AG08396 (cell line): ENCODE data around the gene PSMC3IP.

Experiments
- DNase-seq: peaks from one replicate; pipeline ENCODE4 v3.0.0; 2012; ENCODE audit warnings: low spot score, mixed read lengths

PSMC3IP gene

DNA sequence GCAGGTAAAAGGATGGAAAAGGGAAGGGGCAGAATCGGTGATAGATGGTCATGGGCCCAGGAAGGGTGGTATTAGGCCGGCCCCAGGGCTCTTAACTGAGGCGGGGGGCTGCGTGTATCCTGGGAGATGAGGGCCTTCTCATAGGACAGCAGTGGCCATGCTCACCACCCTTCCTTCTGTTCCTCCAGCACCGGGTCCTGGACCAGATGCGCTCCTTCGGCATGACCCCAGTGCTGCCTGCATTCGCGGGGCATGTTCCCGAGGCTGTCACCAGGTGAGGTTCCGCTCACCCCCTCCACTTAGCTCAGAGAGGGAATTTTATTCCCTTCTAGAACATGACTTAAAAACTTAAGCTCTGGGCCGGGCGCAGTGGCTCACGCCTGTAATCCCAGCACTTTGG lies 39.0 kb downstream of the PSMC3IP start:
- no peak for DNase-seq

DNA sequence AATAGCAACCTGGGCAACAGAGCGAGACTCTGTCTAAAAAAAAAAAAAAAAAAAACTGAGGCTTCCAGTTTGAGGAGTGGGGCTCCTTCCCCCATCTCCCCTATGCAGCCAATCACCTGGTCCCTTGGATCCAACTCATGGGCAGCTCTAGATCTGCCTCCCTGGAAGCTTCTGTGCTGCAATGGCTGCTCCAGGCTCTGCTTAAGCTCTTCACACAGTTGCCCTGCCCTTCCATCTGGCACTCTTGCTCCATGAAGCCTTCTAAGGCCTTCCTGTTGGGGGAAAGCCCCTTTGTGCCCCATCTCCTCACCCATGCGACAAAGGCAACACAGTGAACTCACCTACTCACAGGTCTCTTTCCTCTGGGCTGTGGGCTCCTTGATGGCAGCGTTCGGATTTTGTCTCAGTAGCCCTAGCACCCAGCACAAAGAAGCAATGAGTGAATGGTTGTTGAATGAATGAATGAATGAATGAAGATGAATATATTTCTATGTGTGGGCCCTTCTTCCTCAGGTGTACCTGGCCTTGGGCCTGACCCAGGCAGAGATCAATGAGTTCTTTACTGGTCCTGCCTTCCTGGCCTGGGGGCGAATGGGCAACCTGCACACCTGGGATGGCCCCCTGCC lies 39.6 kb downstream of the PSMC3IP start:
- DNase-seq, result no peak

DNA sequence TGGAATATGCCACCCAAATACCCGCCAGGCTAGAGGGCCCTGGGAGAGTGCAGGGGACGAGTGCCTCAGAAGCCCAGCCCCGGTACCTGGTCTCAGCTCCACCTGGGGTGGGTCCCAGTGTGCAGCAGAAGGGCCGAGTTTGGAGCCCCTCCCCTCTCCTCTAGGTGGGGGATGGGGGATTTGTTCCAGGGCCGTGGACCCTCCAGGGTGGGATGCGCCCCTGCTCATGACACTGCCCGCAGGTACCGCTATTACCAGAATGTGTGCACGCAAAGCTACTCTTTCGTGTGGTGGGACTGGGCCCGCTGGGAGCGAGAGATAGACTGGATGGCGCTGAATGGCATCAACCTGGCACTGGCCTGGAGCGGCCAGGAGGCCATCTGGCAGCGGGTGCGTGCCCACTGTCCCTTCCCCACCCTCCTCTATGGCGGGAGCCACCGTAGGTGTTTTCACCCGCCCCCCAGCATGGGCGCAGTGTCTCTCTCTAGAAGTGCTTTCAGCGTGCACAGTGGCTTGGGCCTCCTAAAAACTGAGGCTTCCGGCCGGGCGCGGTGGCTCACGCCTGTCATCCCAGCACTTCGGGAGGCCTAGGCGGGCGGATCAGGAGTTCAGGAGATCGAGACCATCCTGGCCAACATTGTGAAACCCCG lies 40.2 kb downstream of the PSMC3IP start:
- no peak for DNase-seq

DNA sequence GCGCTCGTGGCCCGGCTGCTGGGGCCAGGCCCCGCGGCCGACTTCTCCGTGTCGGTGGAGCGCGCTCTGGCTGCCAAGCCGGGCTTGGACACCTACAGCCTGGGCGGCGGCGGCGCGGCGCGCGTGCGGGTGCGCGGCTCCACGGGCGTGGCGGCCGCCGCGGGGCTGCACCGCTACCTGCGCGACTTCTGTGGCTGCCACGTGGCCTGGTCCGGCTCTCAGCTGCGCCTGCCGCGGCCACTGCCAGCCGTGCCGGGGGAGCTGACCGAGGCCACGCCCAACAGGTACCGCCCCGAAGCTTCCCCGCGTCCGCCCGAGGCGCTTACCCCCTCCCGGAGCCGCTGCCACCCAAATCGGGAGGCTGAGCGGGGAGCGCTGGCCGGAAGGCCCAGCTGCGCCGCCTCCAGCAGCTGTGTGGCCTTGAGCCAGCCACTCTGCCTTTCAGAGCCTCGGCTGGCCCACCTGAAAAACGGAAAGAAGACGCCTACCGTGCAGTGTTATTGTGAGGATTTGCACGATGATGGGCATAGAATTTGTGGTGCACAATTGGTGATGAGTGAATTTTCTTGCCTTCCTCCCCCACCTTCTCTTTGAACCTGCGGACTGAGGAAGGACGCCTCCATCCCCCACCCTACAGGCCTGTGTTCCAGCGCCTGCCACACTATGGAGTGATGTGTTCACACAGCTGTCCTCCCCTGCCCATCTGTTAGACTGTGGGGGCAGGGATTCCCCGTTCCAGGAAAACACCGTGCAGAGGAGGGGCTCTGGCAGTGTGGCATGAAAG lies 41.0 kb downstream of the PSMC3IP start:
- DNase-seq, result peak; percentile 96

DNA sequence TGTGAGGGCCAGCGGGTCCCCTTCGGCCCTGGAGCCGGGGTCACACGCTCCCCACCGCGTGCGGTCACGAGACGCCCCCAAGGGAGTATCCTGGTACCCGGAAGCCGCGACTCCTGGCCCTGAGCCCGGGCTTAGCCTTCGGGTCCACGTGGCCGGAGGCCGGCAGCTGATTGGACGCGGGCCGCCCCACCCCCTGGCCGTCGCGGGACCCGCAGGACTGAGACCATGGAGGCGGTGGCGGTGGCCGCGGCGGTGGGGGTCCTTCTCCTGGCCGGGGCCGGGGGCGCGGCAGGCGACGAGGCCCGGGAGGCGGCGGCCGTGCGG lies 41.5 kb downstream of the PSMC3IP start, which contains the start of gene NAGLU:
TSS of gene NAGLU (plus strand) at position 194 of the 324 bp plus-strand sequence. CDS start at position 226, 32 bp downstream.
- DNase-seq, result peak; percentile 100

DNA sequence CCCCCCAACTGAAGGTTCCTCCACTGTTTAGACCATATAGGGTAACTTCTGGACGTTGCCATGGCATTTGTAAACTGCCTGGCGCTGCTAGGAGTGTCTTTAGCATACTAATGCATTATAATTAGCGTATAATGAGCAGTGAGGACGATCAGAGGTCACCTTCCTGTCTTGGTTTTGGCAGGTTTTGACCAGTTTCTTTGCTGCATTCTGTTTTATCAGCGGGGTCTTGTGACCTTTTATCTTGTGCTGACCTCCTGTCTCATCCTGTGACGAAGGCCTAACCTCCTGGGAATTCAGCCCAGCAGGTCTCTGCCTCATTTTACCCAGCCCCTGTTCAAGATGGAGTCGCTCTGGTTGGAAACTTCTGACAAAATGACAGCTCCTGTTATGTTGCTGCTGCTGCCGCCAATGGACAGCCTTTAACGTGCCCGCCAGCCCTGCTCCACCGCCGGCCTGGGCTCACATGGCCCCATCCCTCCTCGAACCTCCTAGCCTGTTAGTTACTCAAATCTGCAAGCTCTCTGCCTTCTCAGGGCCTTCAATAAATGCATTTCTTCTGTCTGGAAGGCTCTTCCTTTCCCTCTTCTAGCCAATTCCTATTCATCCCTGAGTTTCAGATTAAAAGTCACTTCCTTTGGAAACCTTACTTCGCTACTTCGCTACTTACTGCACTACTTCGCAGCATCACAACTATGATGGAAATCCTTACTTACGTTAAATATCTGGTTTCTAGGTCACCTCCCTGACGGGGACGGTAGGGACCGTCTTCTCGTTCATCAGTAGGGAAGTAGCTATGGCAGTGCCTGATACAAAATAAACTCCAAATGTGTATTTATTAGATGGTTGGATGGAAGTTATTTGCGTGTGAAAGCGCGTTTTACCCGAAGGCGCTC lies 42.1 kb downstream of the PSMC3IP start:
- DNase-seq, result no peak

DNA sequence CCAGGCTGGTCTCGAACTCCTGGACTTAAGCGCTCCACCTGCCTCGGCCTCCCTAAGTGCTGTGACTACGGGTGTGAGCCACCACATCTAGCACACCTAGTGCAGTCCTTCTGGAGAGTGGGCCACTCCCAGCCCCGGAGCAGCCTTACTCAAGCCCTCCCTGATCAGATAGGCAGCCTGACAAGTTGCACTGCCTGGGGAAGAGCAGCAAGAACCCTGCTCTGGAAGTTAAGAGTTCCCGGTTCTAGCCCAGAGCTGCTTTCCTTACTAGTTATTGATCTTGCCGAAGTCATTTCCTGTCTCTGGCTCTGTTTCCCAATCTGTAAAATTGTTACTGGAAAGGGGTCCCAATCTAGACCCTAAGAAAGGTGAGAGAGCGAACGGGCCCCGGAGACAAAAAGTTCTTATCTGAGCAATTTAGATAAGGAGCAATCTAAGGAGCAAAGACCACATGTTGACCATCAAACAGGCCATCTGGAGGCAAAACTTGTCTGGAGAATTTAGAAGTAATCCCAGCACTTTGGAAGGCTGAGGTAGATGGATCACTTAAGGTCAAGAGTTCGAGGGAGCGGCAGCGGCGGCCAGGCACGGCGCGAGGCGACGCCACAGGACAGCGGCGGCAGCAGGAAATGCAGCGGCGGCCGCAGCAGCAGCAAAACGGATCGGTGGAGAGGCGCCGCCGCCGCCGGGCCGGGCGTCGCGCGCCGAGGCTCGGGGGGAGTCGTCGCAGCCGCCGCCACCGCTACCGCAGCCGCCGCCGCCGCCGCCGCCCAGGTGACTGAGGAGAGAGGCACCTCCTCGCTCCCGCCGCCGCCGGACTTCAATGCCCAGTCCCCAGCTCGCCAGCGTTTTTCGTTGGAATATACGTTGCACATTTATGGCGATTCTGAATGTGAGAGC lies 45.8 kb downstream of the PSMC3IP start:
- peak; percentile 68 for DNase-seq

DNA sequence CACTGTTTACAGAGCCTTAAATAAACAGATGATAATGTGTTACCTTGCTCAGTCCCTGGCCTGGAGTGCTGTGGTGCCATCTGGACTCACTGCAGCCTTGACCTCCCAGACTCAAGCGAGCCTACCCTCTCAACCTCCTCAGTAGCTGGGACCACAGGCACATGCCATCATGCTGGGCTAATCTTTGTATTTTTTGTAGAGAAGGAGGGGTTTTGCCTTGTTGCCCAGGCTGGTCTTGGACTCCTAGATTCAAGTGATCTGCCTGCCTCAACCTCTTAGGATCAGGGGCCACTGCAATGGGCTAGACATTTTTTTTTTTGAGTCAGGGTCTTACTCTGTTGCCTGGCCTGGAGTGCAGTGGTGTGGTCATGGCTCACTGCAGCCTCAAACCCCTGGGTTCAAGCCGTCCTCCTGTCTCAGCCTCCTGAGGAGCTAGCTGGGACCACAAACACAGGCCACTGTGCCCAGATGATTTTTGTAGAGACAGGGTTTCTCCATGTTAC lies 46.5 kb downstream of the PSMC3IP start:
- no peak for DNase-seq

DNA sequence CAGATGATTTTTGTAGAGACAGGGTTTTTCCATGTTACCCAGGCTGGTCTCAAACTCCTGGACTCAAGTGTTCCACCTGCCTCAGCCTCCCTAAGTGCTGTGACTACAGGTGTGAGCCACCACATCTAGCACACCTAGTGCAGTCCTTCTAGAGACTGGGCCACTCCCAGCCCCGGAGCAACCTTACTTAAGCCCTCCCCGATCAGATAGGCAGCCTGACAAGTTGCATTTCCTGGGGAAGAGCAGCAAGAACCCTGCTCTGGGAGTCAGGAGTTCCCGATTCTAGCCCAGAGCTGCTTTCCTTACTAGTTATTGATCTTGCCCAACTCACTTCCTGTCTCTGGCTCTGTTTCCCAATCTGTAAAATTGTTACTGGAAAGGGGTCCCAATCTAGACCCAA lies 48.5 kb downstream of the PSMC3IP start:
- DNase-seq, result no peak

DNA sequence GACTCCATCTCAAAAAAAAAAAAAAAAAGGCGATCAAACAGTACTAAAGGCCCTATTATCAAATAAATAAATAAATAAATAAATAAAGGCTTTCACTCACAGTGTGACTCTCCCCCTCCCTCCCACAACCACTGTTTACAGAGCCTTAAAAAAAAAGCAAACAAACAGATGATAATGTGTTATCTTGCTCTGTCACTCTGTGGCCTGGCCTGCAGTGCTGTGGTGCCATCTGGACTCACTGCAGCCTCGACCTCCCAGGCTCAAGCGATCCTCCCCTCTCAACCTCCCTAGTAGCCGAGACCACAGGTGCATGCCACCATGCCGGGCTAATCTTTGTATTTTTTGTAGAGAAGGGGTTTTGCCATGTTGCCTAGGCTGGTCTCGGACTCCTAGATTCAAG lies 49.6 kb downstream of the PSMC3IP start:
- no peak for DNase-seq

DNA sequence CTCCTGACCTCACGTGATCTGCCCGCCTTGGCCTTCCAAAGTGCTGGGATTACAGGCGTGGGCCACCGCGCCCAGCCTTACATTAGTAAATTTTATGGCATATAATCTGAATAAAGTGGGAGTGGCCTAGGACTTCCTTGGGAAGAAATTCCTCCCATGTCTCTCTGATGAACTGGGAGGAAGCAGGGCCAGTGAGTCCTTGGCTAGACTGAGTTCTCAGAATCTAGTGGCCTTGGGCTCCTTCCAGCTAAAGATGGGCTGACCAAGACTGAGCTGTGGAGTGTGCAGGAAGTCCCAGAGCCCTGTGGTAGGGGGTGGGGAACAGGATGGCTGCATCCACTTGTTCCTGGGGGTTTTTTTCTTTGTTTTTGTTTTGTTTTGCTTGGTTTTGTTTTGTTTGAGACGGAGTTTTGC lies 51.5 kb downstream of the PSMC3IP start:
- no peak for DNase-seq

DNA sequence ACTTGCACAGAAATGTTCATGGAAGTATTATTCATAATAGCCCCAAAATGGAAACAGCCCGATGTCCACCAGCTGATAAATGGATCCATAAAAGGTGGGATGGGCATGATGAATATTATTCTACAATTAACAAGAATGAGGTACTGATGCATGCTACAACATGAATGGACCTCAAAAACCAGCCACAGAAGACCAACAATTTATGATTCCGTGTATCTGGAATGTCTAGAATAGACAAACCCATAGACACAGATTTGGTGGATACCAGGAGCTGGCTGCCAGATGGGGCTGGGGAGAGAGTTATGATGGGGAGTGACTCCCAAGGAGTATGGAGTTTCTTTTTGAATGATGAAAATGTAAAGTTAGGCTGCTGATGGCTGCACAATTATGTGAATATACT lies 52.3 kb downstream of the PSMC3IP start:
- no peak for DNase-seq

DNA sequence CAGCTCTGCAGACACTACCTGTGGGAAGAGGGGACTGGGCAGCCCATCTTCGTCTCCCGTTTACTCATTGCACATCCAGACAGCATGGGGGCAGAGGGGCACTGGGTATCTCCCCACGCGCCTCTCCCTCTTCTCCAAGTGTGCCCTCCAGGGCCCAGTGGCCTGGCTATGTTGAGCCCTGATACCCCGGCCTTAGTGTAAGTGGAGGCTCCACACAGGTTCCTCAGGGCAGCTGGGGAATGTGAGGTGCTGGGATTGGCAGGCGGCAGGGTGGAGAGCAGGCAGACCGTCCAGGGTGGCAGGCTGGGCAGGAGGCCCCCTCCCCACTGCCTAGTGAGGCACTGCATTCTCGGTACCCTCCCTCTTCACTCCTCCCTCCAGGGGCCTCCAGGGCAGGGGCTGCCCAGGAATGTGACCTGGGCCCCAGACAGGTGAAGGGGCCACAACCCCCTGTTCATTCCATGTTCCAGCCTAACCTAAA lies 54.7 kb downstream of the PSMC3IP start:
- no peak for DNase-seq
